Measurements from ENCODE around the gene INPP5K.

INPP5K gene

GRCh38 chr17:1485423-1486376 lies 30.7 kb downstream of the INPP5K start:
- DNase-seq (ENCODE audit: low spot score) (no peak), ATAC-seq (ENCODE audit: low read depth) (peak; percentile 19; the same call in 1 of the 3 replicates)
- no peaks in the 10 kb centered on the region for H3K9me3 ChIP-seq (ENCODE audit: severe bottlenecking)
- H3K27ac ChIP-seq (ENCODE audit: poor library complexity, severe bottlenecking) = peak overlapping the region; percentile 93
- H3K36me3 ChIP-seq (ENCODE audit: low read depth) = peaks cover 33% of the 10 kb centered on the region
- peak overlapping the region; percentile 64 for H3K4me3 ChIP-seq (ENCODE audit: severe bottlenecking)
- TF ChIP-seq CTCF (IDR thresholded peaks at IDR 0.05; ENCODE audit: poor library complexity, severe bottlenecking) = no peak
- no peaks in the 10 kb centered on the region for H3K27me3 ChIP-seq (ENCODE audit: insufficient read depth, poor library complexity, severe bottlenecking)
- H3K4me1 ChIP-seq (ENCODE audit: insufficient read depth, poor library complexity, severe bottlenecking) = peaks cover 16% of the 10 kb centered on the region

- H3K9me3 ChIP-seq (ENCODE audit: severe bottlenecking) = no peaks in the 10 kb centered on the region
- H3K36me3 ChIP-seq (ENCODE audit: low read depth) = peaks cover 33% of the 10 kb centered on the region
- DNase-seq (ENCODE audit: low spot score) (no peak), ATAC-seq (ENCODE audit: low read depth) (peak; percentile 35)
- peak overlapping the region; percentile 93 for H3K27ac ChIP-seq (ENCODE audit: poor library complexity, severe bottlenecking)
- peaks cover 16% of the 10 kb centered on the region for H3K4me1 ChIP-seq (ENCODE audit: insufficient read depth, poor library complexity, severe bottlenecking)
- H3K4me3 ChIP-seq (ENCODE audit: severe bottlenecking) = peak overlapping the region; percentile 64
- TF ChIP-seq CTCF (IDR thresholded peaks at IDR 0.05; ENCODE audit: poor library complexity, severe bottlenecking) = no peak
- no peaks in the 10 kb centered on the region for H3K27me3 ChIP-seq (ENCODE audit: insufficient read depth, poor library complexity, severe bottlenecking)
Observed at GRCh38 chr17:1484676-1485422, 31.6 kb downstream of the INPP5K start.

- ATAC-seq (ENCODE audit: low read depth) (no peak), DNase-seq (ENCODE audit: low spot score) (no peak)
- Histone ChIP-seq H3K27ac (ENCODE audit: poor library complexity, severe bottlenecking) (peak overlapping the region; percentile 93), H3K27me3 (ENCODE audit: insufficient read depth, poor library complexity, severe bottlenecking) (no peaks in the 10 kb centered on the region), H3K36me3 (ENCODE audit: low read depth) (peaks cover 34% of the 10 kb centered on the region), H3K4me3 (ENCODE audit: severe bottlenecking) (no peak overlapping the region), H3K9me3 (ENCODE audit: severe bottlenecking) (no peaks in the 10 kb centered on the region), H3K4me1 (ENCODE audit: insufficient read depth, poor library complexity, severe bottlenecking) (peaks cover 14% of the 10 kb centered on the region)
- TF ChIP-seq CTCF (IDR thresholded peaks at IDR 0.05; ENCODE audit: poor library complexity, severe bottlenecking) = no peak
Observed at GRCh38 chr17:1484060-1484535, 32.3 kb downstream of the INPP5K start.

GRCh38 chr17:1482680-1483079 lies 33.7 kb downstream of the INPP5K start:
- no peaks in the 10 kb centered on the region for H3K9me3 ChIP-seq (ENCODE audit: severe bottlenecking)
- H3K27ac ChIP-seq (ENCODE audit: poor library complexity, severe bottlenecking) = no peak overlapping the region
- DNase-seq (ENCODE audit: low spot score) (no peak), ATAC-seq (ENCODE audit: low read depth) (no peak)
- H3K4me1 ChIP-seq (ENCODE audit: insufficient read depth, poor library complexity, severe bottlenecking) = peaks cover 8% of the 10 kb centered on the region
- H3K4me3 ChIP-seq (ENCODE audit: severe bottlenecking) = no peak overlapping the region
- TF ChIP-seq CTCF (IDR thresholded peaks at IDR 0.05; ENCODE audit: poor library complexity, severe bottlenecking) = no peak
- H3K27me3 ChIP-seq (ENCODE audit: insufficient read depth, poor library complexity, severe bottlenecking) = no peaks in the 10 kb centered on the region
- peaks cover 46% of the 10 kb centered on the region for H3K36me3 ChIP-seq (ENCODE audit: low read depth)
